Frontal cortex (tissue), 4 donors: ENCODE results near the gene ACVRL1. TPM values are rescaled to one million over a fixed set of nuclear protein-coding genes. Genes with fewer than 3 reads are reported as not detected.
A peak's percentile ranks its signal among the peaks of the same experiment; 100 is the strongest.

Source experiments
- DNase-seq, 2 donors: peaks; one replicate each; pipeline ENCODE4 v3.0.0; 2012; ENCODE audit warnings: low spot score in 2 of 2
- FAIRE-seq: peaks from 2 replicates; lab custom pipeline; 2012; peaks lifted over from hg19 to GRCh38; lab: Jason Lieb, UNC
- total RNA-seq: library from RNA; depleted of rRNA; stranded (reverse); fragments of >200 nt; gene quantifications from one replicate; pipeline ENCODE4 v1.2.3, GENCODE V29; 2014
- donor health status: control.
- donor health status: control.
- donor health status: control.

The ACVRL1 gene
- total RNA-seq, 1 donor from 2014 or later = 9.4 TPM

- FAIRE-seq (no peak), DNase-seq (no peak)
Observed at GRCh38 chr12:51932218-51933076, 25.1 kb downstream of the ACVRL1 start.

GRCh38 chr12:51934080-51934479, 26.8 kb downstream of the ACVRL1 start:
- DNase-seq = no peak
- FAIRE-seq = no peak

- DNase-seq (no peak), FAIRE-seq (no peak)
Observed at GRCh38 chr12:51937926-51938325, 30.6 kb downstream of the ACVRL1 start.

GRCh38 chr12:51938726-51939125, 31.4 kb downstream of the ACVRL1 start:
- FAIRE-seq = no peak
- no peak for DNase-seq

GRCh38 chr12:51941011-51941581, 33.8 kb downstream of the ACVRL1 start:
- no peak for FAIRE-seq
- DNase-seq = no peak

GRCh38 chr12:51941604-51942003, 34.3 kb downstream of the ACVRL1 start:
- DNase-seq = no peak
- FAIRE-seq = no peak

- FAIRE-seq = no peak
- DNase-seq = no peak
Observed at GRCh38 chr12:51942056-51942455, 34.8 kb downstream of the ACVRL1 start.

- no peak for FAIRE-seq
- no peak for DNase-seq
Observed at GRCh38 chr12:51942501-51943000, 35.2 kb downstream of the ACVRL1 start.

- FAIRE-seq (no peak), DNase-seq (no peak)
Observed at GRCh38 chr12:51943346-51943745, 36.0 kb downstream of the ACVRL1 start.

GRCh38 chr12:51944608-51945233, 37.4 kb downstream of the ACVRL1 start:
- FAIRE-seq = no peak
- DNase-seq = no peak

- DNase-seq (no peak), FAIRE-seq (no peak)
Observed at GRCh38 chr12:51947246-51947996, 40.1 kb downstream of the ACVRL1 start.

- DNase-seq (no peak), FAIRE-seq (no peak)
Observed at GRCh38 chr12:51948066-51948465, 40.8 kb downstream of the ACVRL1 start.

- FAIRE-seq (no peak), DNase-seq (no peak)
Observed at GRCh38 chr12:51949342-51950030, 42.2 kb downstream of the ACVRL1 start.

- FAIRE-seq (no peak), DNase-seq (no peak)
Observed at GRCh38 chr12:51950682-51951198, 43.4 kb downstream of the ACVRL1 start.

- FAIRE-seq = no peak
- peak; percentile 87 to 91 for DNase-seq
Observed at GRCh38 chr12:51951199-51951842, 44.0 kb downstream of the ACVRL1 start, which contains the start of gene ACVR1B. Gene ACVR1B, plus strand, starts transcription at chr12:51951699. Its CDS starts 45 bp downstream, at chr12:51951744.

- DNase-seq = no peak
Observed at GRCh38 chr12:51951843-51952722, 44.8 kb downstream of the ACVRL1 start.

GRCh38 chr12:51953089-51953488, 45.8 kb downstream of the ACVRL1 start:
- FAIRE-seq = no peak
- DNase-seq = no peak

More at GRCh38 chr12:51951843-51952722, 44.8 kb downstream of the ACVRL1 start:
- FAIRE-seq = no peak

- no peak for FAIRE-seq
- no peak for DNase-seq
Observed at GRCh38 chr12:51953864-51954263, 46.6 kb downstream of the ACVRL1 start.
